ENCODE measurements around the gene USF2. TPM values are rescaled to one million over a fixed set of nuclear protein-coding genes. Genes with fewer than 3 reads are reported as not detected.
"Not testable (repeated sequence)": the region's sequence is repeated elsewhere in the genome, so short reads cannot be mapped to it uniquely, and the experiment has no call there.

The USF2 gene
- total RNA-seq, 4 donors from 2014 or later: 95.9 to 207 (median 140) TPM

- H3K4me1 ChIP-seq: no peaks in the 10 kb centered on the region
- TF ChIP-seq POLR2A (IDR thresholded peaks at IDR 0.05) (no peak), EP300 (IDR thresholded peaks at IDR 0.05; ENCODE audit: low read depth) (no peak), CTCF (IDR thresholded peaks at IDR 0.05) (no peak), POLR2AphosphoS5 (IDR thresholded peaks at IDR 0.05) (no peak)
- H3K36me3 ChIP-seq: peaks cover 0 to 22% (median 0%) of the 10 kb centered on the region in 4 donors
- H3K4me3 ChIP-seq: no peak overlapping the region
- intact Hi-C loops (cut with DNase I; ENCODE audit: low total_unique reads): loop anchor here (1.0 kb wide), 1 partner anchor 24 kb away; no protein-coding TSS in a partner anchor
- in situ Hi-C loops (cut with MboI; ENCODE audit: low pct_ligation_motif_present in 1 of 4, low pct_unique_long_range_greater_than_20kb in 1 of 4, low sequenced_read_pairs in 3 of 4): no loop called here
- 53 to 80% methylated on average over 1 to 4 of the region's 4 CpGs for WGBS, 2 donors (ENCODE audit: low coverage in 1 of 2)
- H3K9me3 ChIP-seq: no peaks in the 10 kb centered on the region
- peaks cover 30% of the 10 kb centered on the region for H3K27me3 ChIP-seq
- no peak for DNase-seq
- H3K27ac ChIP-seq: no peak overlapping the region
Observed at GRCh38 chr19:35281303-35281702, 12.5 kb downstream of the USF2 start.

- intact Hi-C loops (cut with DNase I; ENCODE audit: low total_unique reads): no loop called here
- no peaks in the 10 kb centered on the region for H3K9me3 ChIP-seq
- no peak overlapping the region for H3K27ac ChIP-seq
- WGBS, 2 donors (ENCODE audit: low coverage in 1 of 2): 80% methylated on average over 7 to 17 of the region's 17 CpGs
- H3K4me3 ChIP-seq: no peak overlapping the region
- no peak for TF ChIP-seq POLR2A (IDR thresholded peaks at IDR 0.05)
- TF ChIP-seq CTCF (IDR thresholded peaks at IDR 0.05): no peak
- TF ChIP-seq POLR2AphosphoS5 (IDR thresholded peaks at IDR 0.05): no peak
- no peak for TF ChIP-seq EP300 (IDR thresholded peaks at IDR 0.05; ENCODE audit: low read depth)
- H3K36me3 ChIP-seq: peaks cover 0 to 2% (median 0%) of the 10 kb centered on the region in 4 donors
- no peak for DNase-seq
- H3K27me3 ChIP-seq: peaks cover 33% of the 10 kb centered on the region
- in situ Hi-C loops (cut with MboI; ENCODE audit: low pct_ligation_motif_present in 1 of 4, low pct_unique_long_range_greater_than_20kb in 1 of 4, low sequenced_read_pairs in 3 of 4): no loop called here
- no peaks in the 10 kb centered on the region for H3K4me1 ChIP-seq
Observed at GRCh38 chr19:35284153-35285094, 15.7 kb downstream of the USF2 start.

GRCh38 chr19:35285095-35285449 lies 16.3 kb downstream of the USF2 start:
- TF ChIP-seq POLR2AphosphoS5 (IDR thresholded peaks at IDR 0.05) (no peak), EP300 (IDR thresholded peaks at IDR 0.05; ENCODE audit: low read depth) (no peak), POLR2A (IDR thresholded peaks at IDR 0.05) (no peak), CTCF (IDR thresholded peaks at IDR 0.05) (no peak)
- H3K27ac ChIP-seq: no peak overlapping the region
- in situ Hi-C loops (cut with MboI; ENCODE audit: low pct_ligation_motif_present in 1 of 4, low pct_unique_long_range_greater_than_20kb in 1 of 4, low sequenced_read_pairs in 3 of 4) (no loop called here), intact Hi-C loops (cut with DNase I; ENCODE audit: low total_unique reads) (no loop called here)
- no peaks in the 10 kb centered on the region for H3K9me3 ChIP-seq
- no peak for DNase-seq
- H3K4me3 ChIP-seq: no peak overlapping the region
- 0 to 46% methylated on average over 1 of the region's 1 CpG for WGBS, 2 donors (ENCODE audit: low coverage in 1 of 2)
- no peaks in the 10 kb centered on the region for H3K4me1 ChIP-seq
- peaks cover 33% of the 10 kb centered on the region for H3K27me3 ChIP-seq
- no peaks in the 10 kb centered on the region for H3K36me3 ChIP-seq

GRCh38 chr19:35285465-35285864 lies 16.7 kb downstream of the USF2 start:
- DNase-seq; H3K36me3 ChIP-seq; H3K4me1 ChIP-seq; H3K9me3 ChIP-seq; H3K27ac ChIP-seq; intact Hi-C loops (cut with DNase I; ENCODE audit: low total_unique reads); H3K4me3 ChIP-seq; in situ Hi-C loops (cut with MboI; ENCODE audit: low pct_ligation_motif_present in 1 of 4, low pct_unique_long_range_greater_than_20kb in 1 of 4, low sequenced_read_pairs in 3 of 4): not testable (repeated sequence)
- H3K27me3 ChIP-seq: peaks cover 37% of the 10 kb centered on the region
- WGBS, 2 donors (ENCODE audit: low coverage in 1 of 2): 81 to 83% methylated on average over 2 to 3 of the region's 3 CpGs

- H3K36me3 ChIP-seq; in situ Hi-C loops (cut with MboI; ENCODE audit: low pct_ligation_motif_present in 1 of 4, low pct_unique_long_range_greater_than_20kb in 1 of 4, low sequenced_read_pairs in 3 of 4); H3K27ac ChIP-seq; intact Hi-C loops (cut with DNase I; ENCODE audit: low total_unique reads); H3K9me3 ChIP-seq; H3K4me1 ChIP-seq; DNase-seq; H3K4me3 ChIP-seq: not testable (repeated sequence)
- WGBS, 2 donors (ENCODE audit: low coverage in 1 of 2): 73 to 80% methylated on average over 4 to 5 of the region's 5 CpGs
- peaks cover 43% of the 10 kb centered on the region for H3K27me3 ChIP-seq
Observed at GRCh38 chr19:35286101-35286500, 17.3 kb downstream of the USF2 start.
